Keratinocyte (primary cell): ENCODE data around the gene EPSTI1. TPM values are rescaled to one million over a fixed set of nuclear protein-coding genes. Genes with fewer than 3 reads are reported as not detected.

Experiments
- DNase-seq: peaks from one replicate; pipeline ENCODE4 v3.0.0-alpha.2; 2011; ENCODE audit warnings: low read depth, missing footprints, low spot score
- FAIRE-seq: peaks from 2 replicates; lab custom pipeline; 2011; peaks lifted over from hg19 to GRCh38; lab: Jason Lieb, UNC
- H2AFZ ChIP-seq: 2 replicates; pipeline ENCODE4 v1.6.0; 2012; ENCODE audit warnings: low read length, control low read depth, inconsistent platforms; ENCODE audit not compliant: control insufficient read depth
- H3K27ac ChIP-seq: 2 replicates; pipeline ENCODE4 v1.5.1; 2011; ENCODE audit warnings: low read length; ENCODE audit not compliant: control insufficient read depth, insufficient read depth
- H3K27me3 ChIP-seq: 3 replicates; pipeline ENCODE4 v1.6.0; 2011; ENCODE audit warnings: low read length; ENCODE audit not compliant: control insufficient read depth, insufficient read depth; ENCODE audit errors: extremely low read depth
- H3K36me3 ChIP-seq, 2 experiments: 2 replicates in 1 of 2; 3 replicates in 1 of 2; pipeline ENCODE4 v1.5.1; 2011; ENCODE audit warnings: low read length in 2 of 2, mild to moderate bottlenecking in 1 of 2; ENCODE audit not compliant: control insufficient read depth in 2 of 2, insufficient read depth in 2 of 2; ENCODE audit errors: extremely low read depth in 1 of 2
- H3K4me1 ChIP-seq: 3 replicates; pipeline ENCODE4 v1.5.1; 2011; ENCODE audit warnings: low read length; ENCODE audit not compliant: control insufficient read depth, insufficient read depth; ENCODE audit errors: extremely low read depth
- H3K4me2 ChIP-seq: 3 replicates; pipeline ENCODE4 v1.6.0; 2011; ENCODE audit warnings: low read depth, low read length; ENCODE audit not compliant: control insufficient read depth, insufficient read depth; ENCODE audit errors: extremely low read depth
- H3K4me3 ChIP-seq, 3 experiments: fragments of 200-600 bp in 1 of 3; sonication (generic) in 1 of 3; 2 replicates in 2 of 3; 3 replicates in 1 of 3; pipeline ENCODE4 v1.5.1; 2011 to 2016; ENCODE audit warnings: low read length in 3 of 3, mild to moderate bottlenecking in 3 of 3, control low read depth in 2 of 3, inconsistent platforms in 1 of 3, low read depth in 1 of 3, mixed read lengths in 1 of 3, mixed run types in 1 of 3, moderate library complexity in 1 of 3; ENCODE audit not compliant: control insufficient read depth in 2 of 3, insufficient read depth in 2 of 3; ENCODE audit errors: extremely low read depth in 1 of 3
- H3K79me2 ChIP-seq: 2 replicates; pipeline ENCODE4 v1.6.0; 2012; ENCODE audit warnings: low read length; ENCODE audit not compliant: control insufficient read depth, insufficient read depth
- H3K9ac ChIP-seq: 3 replicates; pipeline ENCODE4 v1.6.0; 2011; ENCODE audit warnings: low read length; ENCODE audit not compliant: control insufficient read depth, insufficient read depth; ENCODE audit errors: extremely low read depth
- H3K9me1 ChIP-seq: 3 replicates; pipeline ENCODE4 v1.6.0; 2011; ENCODE audit warnings: low read length; ENCODE audit not compliant: control insufficient read depth, insufficient read depth; ENCODE audit errors: extremely low read depth
- H3K9me3 ChIP-seq: 2 replicates; pipeline ENCODE4 v1.5.1; 2012; ENCODE audit warnings: low read depth, low read length; ENCODE audit not compliant: control insufficient read depth
- H4K20me1 ChIP-seq: 3 replicates; pipeline ENCODE4 v1.6.0; 2011; ENCODE audit warnings: low read length; ENCODE audit not compliant: control insufficient read depth, insufficient read depth; ENCODE audit errors: extremely low read depth
- EZH2 ChIP-seq: IDR thresholded peaks from one replicate; pipeline ENCODE4 v1.6.1; 2012; ENCODE audit warnings: inconsistent platforms, mild to moderate bottlenecking, low read length, moderate library complexity
- dilution Hi-C: fragments of 300-500 bp; cut with MboI; formaldehyde crosslinking; loops from one replicate; pipeline ENCODE4 v1.7.0; 2020; ENCODE audit warnings: low sequenced_read_pairs; ENCODE audit not compliant: extremely low pct_ligation_motif_present
- polyA plus RNA-seq, 5 experiments: library from polyadenylated mRNA; depleted of rRNA in 3 of 5; stranded (reverse) in 3 of 5; stranded (forward) in 1 of 5; unstranded in 1 of 5; fragments of >200 nt; gene quantifications; 1 replicate in 1 of 5; 2 replicates in 3 of 5; 3 replicates in 1 of 5; pipeline versions ENCODE4 v1.2.1 to v1.2.3, GENCODE V29; 2011 to 2012; ENCODE audit warnings: missing spikeins in 2 of 5, low read depth in 1 of 5, low replicate concordance in 1 of 5
- TF ChIP-seq, protein P1 (sequence below), 3 experiments: IDR thresholded peaks in 1 of 3; conservative IDR thresholded peaks in 1 of 3; optimal IDR thresholded peaks in 1 of 3; 2 replicates in 2 of 3; 3 replicates in 1 of 3; pipeline versions ENCODE3 to v1.5.1; 2011; ENCODE audit warnings: low read length in 3 of 3, mild to moderate bottlenecking in 3 of 3, moderate library complexity in 2 of 3, control low read depth in 1 of 3, inconsistent platforms in 1 of 3; ENCODE audit not compliant: insufficient read depth in 2 of 3; ENCODE audit errors: extremely low read depth in 1 of 3

Gene EPSTI1
- polyA plus RNA-seq, 1 donor (not counting 4 experiments of a cell fraction or from before 2014, with no cell fraction given): 13.0 TPM

DNA sequence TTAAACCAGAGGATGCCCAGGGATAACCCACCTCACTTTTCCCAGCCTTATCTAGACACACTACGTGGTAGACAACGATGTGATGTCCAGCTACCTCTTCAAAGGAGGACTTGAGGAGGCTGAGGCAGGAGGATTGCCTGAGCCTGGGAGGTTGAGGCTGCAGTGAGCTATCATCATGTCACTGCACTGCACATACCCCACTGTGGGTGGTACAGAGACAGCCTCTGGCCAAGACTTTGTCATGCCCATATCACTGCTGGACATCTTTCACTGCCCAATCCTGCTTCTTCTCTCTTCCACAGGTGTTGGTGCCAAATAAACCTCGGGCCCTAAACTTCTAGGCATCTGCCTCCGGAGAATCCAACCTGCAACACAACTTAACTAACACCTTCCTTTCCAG is 124.8 kb downstream of the EPSTI1 start:
- H3K36me3 ChIP-seq: no peaks in the 10 kb centered on the region
- dilution Hi-C loops: no loop called here
- no peaks in the 10 kb centered on the region for H4K20me1 ChIP-seq
- TF ChIP-seq, protein P1, sequence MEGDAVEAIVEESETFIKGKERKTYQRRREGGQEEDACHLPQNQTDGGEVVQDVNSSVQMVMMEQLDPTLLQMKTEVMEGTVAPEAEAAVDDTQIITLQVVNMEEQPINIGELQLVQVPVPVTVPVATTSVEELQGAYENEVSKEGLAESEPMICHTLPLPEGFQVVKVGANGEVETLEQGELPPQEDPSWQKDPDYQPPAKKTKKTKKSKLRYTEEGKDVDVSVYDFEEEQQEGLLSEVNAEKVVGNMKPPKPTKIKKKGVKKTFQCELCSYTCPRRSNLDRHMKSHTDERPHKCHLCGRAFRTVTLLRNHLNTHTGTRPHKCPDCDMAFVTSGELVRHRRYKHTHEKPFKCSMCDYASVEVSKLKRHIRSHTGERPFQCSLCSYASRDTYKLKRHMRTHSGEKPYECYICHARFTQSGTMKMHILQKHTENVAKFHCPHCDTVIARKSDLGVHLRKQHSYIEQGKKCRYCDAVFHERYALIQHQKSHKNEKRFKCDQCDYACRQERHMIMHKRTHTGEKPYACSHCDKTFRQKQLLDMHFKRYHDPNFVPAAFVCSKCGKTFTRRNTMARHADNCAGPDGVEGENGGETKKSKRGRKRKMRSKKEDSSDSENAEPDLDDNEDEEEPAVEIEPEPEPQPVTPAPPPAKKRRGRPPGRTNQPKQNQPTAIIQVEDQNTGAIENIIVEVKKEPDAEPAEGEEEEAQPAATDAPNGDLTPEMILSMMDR (optimal IDR thresholded peaks at IDR 0.05 in 1 of 3, IDR thresholded peaks at IDR 0.05 in 1 of 3, conservative IDR thresholded peaks at IDR 0.05 in 1 of 3; ENCODE audit: extremely low read depth in 1 of 3, insufficient read depth in 2 of 3, low read length in 3 of 3): no peak
- TF ChIP-seq EZH2: no peak
- H3K4me1 ChIP-seq: no peaks in the 10 kb centered on the region
- H2AFZ ChIP-seq: no peak overlapping the region
- FAIRE-seq (no peak), DNase-seq (no peak)
- H3K79me2 ChIP-seq: no peaks in the 10 kb centered on the region
- no peaks in the 10 kb centered on the region for H3K9me1 ChIP-seq
- peaks cover 3% of the 10 kb centered on the region for H3K27me3 ChIP-seq
- H3K9me3 ChIP-seq: no peaks in the 10 kb centered on the region
- H3K27ac ChIP-seq: no peak overlapping the region
- no peak overlapping the region for H3K9ac ChIP-seq
- H3K4me2 ChIP-seq: no peak overlapping the region
- no peak overlapping the region for H3K4me3 ChIP-seq

DNA sequence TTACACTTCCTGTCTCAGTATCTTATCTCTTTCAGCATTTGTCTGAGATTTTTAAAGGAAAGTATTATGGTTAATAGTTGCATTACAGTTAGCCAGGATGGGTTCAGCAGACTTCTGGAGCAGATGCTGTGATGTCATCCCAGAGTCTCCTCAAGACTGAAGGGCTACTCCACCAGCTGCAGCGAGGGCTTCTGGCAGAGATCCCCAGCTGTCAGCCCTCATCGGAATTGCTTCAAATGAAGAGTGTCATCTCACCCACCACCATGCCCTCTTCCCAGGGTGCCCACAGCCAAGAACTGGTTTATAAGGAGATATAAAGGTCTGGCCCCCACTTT is 126.3 kb downstream of the EPSTI1 start:
- no peak for TF ChIP-seq EZH2
- TF ChIP-seq, protein P1 (optimal IDR thresholded peaks at IDR 0.05 in 1 of 3, IDR thresholded peaks at IDR 0.05 in 1 of 3, conservative IDR thresholded peaks at IDR 0.05 in 1 of 3; ENCODE audit: extremely low read depth in 1 of 3, insufficient read depth in 2 of 3, low read length in 3 of 3): no peak
- Histone ChIP-seq H3K27me3 (peaks cover 3% of the 10 kb centered on the region), H3K9me1 (no peaks in the 10 kb centered on the region), H3K4me3 (no peak overlapping the region), H3K36me3 (no peaks in the 10 kb centered on the region), H3K4me1 (no peaks in the 10 kb centered on the region), H3K4me2 (no peak overlapping the region), H4K20me1 (no peaks in the 10 kb centered on the region), H2AFZ (no peak overlapping the region), H3K79me2 (no peaks in the 10 kb centered on the region), H3K9me3 (no peaks in the 10 kb centered on the region), H3K9ac (no peak overlapping the region), H3K27ac (no peak overlapping the region)
- FAIRE-seq: no peak
- DNase-seq: no peak
- dilution Hi-C loops: no loop called here
